Kidney epithelial cell (primary cell): ENCODE measurements around the gene TMEM253. TPM values are rescaled to one million over a fixed set of nuclear protein-coding genes. Genes with fewer than 3 reads are reported as not detected.

Experiments used
- DNase-seq: peaks from one replicate; pipeline ENCODE4 v3.0.0-alpha.2; 2010; ENCODE audit warnings: low read depth
- H3K27me3 ChIP-seq: 2 replicates; pipeline ENCODE4 v1.6.0; 2011; ENCODE audit warnings: low read length; ENCODE audit not compliant: control insufficient read depth, insufficient read depth
- H3K36me3 ChIP-seq: 2 replicates; pipeline ENCODE4 v1.5.1; 2011; ENCODE audit warnings: low read length; ENCODE audit not compliant: control insufficient read depth, insufficient read depth
- H3K4me3 ChIP-seq: 2 replicates; pipeline ENCODE4 v1.5.1; 2011; ENCODE audit warnings: low read depth, mild to moderate bottlenecking, control low read depth, low read length
- total RNA-seq: library from RNA; depleted of rRNA; stranded (reverse); fragments of >200 nt; gene quantifications from 2 replicates; pipeline ENCODE4 v1.2.3, GENCODE V29; 2015
- TF ChIP-seq, protein P1 (sequence below): IDR thresholded peaks from 2 replicates; pipeline ENCODE4 v1.5.1; 2011; ENCODE audit warnings: mild to moderate bottlenecking, moderate library complexity, low read length, control low read depth, inconsistent platforms; ENCODE audit not compliant: insufficient read depth, poor library complexity, severe bottlenecking

TMEM253 gene
- total RNA-seq, 1 donor from 2014 or later = not detected

DNA sequence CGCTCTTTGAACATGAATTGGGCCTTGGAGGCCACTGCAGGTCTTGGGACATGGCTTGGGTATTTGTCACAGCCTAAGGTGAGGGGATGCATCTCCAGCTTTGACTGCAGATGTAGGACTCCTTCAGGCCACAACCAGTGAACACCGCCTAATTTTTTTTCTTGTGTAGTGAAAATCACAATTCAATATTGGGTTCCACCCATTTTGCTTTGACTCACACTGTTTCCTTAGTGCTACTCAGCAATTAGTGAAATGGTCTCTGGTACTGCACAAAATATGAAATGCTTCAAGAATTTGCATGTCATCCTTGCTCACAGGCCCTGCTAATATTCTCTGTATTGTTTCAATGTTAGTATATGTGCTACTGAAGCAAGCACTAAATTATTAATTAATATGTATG is 12.5 kb downstream of the TMEM253 start:
- no peak overlapping the region for H3K4me3 ChIP-seq
- H3K27me3 ChIP-seq = no peaks in the 10 kb centered on the region
- H3K36me3 ChIP-seq = no peaks in the 10 kb centered on the region
- no peak for DNase-seq
- TF ChIP-seq, protein P1, sequence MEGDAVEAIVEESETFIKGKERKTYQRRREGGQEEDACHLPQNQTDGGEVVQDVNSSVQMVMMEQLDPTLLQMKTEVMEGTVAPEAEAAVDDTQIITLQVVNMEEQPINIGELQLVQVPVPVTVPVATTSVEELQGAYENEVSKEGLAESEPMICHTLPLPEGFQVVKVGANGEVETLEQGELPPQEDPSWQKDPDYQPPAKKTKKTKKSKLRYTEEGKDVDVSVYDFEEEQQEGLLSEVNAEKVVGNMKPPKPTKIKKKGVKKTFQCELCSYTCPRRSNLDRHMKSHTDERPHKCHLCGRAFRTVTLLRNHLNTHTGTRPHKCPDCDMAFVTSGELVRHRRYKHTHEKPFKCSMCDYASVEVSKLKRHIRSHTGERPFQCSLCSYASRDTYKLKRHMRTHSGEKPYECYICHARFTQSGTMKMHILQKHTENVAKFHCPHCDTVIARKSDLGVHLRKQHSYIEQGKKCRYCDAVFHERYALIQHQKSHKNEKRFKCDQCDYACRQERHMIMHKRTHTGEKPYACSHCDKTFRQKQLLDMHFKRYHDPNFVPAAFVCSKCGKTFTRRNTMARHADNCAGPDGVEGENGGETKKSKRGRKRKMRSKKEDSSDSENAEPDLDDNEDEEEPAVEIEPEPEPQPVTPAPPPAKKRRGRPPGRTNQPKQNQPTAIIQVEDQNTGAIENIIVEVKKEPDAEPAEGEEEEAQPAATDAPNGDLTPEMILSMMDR = no peak

DNA sequence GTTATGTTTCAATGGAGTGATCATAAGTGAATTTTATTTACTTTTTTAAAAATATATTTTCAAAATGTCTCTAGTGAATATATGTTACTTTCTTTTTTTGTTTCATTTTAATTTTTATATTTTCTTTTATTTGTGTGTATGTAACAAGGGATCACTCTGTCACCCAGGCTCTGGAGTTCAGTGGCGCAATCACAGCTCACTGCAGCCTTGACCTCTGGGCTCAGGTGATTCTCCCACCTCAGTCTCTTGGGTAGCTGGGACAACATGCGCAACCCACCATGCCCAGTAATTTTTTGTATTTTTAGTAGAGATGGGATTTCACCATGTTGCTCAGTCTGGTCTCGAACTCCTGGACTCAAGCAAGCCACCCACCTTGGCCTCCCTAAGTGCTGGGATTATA is 18.1 kb downstream of the TMEM253 start:
- no peaks in the 10 kb centered on the region for H3K36me3 ChIP-seq
- H3K4me3 ChIP-seq = no peak overlapping the region
- TF ChIP-seq, protein P1 = no peak
- H3K27me3 ChIP-seq = no peaks in the 10 kb centered on the region
- no peak for DNase-seq

DNA sequence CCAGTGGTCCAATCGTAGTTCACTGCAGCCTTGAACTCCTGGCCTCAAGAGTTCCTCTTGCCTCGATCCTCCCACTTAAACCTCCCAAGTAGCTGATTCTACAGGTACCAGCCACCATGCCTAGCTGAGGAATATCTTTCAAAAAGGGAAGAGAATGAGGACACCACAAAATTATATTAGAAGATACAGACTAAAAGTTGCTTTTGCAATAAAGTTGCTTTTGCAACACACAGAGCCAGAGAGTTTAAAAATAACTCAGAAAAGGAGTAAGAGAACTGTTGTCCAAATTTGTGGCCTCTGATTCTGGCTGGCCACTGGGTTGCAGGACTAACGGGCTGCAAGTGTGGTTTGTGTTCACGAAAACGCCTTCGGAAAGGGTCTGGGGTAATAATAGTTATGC is 19.8 kb downstream of the TMEM253 start:
- TF ChIP-seq, protein P1 = no peak
- Histone ChIP-seq H3K27me3 (no peaks in the 10 kb centered on the region), H3K36me3 (no peaks in the 10 kb centered on the region), H3K4me3 (no peak overlapping the region)
- no peak for DNase-seq

DNA sequence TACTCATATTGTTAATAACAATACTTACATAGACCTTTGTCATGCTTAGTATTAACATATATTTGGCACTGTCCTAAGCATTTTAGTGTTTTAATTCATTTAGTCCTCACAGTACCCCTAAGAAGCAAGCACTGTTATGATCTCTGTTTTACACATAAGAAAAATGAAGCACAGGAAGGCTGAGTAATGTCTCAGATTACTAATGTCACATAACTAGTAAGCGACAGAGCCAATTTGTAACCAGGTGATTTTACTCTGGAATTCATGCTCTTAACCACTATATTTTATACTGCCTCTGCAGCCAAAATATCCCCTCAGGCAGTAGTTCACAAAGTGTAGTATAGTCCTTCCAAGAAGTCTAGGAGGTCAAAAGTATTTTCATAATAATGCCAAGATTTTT is 20.3 kb downstream of the TMEM253 start:
- H3K4me3 ChIP-seq = no peak overlapping the region
- no peaks in the 10 kb centered on the region for H3K27me3 ChIP-seq
- TF ChIP-seq, protein P1 = no peak
- DNase-seq = no peak
- no peaks in the 10 kb centered on the region for H3K36me3 ChIP-seq

DNA sequence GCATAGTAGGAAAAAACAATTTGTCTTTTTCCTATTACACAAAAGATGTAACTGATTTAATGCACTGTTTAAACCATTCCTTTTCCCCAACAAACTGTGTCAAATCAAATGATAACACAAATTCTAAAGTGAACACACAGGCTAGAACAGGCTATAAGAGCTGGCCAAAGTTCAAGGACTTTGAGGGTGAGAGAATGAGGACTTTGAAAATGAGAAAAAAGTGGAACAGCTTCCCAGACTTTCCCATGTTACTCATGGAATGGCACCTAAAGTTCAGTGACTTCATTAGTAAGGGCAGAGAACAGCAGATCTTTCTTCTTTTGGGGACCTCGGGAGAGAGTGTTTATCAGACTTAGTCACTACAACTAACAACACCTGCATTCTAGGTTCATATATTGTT is 22.6 kb downstream of the TMEM253 start:
- DNase-seq = no peak
- Histone ChIP-seq H3K4me3 (no peak overlapping the region), H3K27me3 (no peaks in the 10 kb centered on the region), H3K36me3 (no peaks in the 10 kb centered on the region)
- TF ChIP-seq, protein P1 = no peak

DNA sequence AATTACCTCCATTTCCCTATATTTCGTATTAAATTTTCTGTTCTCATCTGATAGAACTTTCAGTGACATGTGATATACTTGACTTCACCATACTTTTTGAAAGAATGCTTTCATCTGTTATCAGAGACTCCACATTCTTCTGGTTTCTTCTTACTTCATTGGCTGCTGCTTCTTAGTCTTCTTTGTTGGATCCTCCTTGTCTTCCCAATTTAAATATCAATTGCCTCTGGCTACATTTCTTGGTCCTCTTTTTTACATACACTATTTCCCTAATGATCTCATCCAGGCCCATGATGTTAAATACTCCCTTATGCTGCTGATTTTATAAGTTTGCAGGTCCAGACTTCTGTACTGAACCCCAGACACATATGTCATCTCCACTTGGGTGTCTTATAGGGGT is 33.0 kb downstream of the TMEM253 start:
- TF ChIP-seq, protein P1 = no peak
- H3K27me3 ChIP-seq = no peaks in the 10 kb centered on the region
- H3K36me3 ChIP-seq = no peaks in the 10 kb centered on the region
- no peak for DNase-seq
- no peak overlapping the region for H3K4me3 ChIP-seq
